ENCODE measurements around the gene MCC.

GRCh38 chr5:113044776-113045465 lies 443.3 kb downstream of the MCC start:
- TF ChIP-seq, protein P1, sequence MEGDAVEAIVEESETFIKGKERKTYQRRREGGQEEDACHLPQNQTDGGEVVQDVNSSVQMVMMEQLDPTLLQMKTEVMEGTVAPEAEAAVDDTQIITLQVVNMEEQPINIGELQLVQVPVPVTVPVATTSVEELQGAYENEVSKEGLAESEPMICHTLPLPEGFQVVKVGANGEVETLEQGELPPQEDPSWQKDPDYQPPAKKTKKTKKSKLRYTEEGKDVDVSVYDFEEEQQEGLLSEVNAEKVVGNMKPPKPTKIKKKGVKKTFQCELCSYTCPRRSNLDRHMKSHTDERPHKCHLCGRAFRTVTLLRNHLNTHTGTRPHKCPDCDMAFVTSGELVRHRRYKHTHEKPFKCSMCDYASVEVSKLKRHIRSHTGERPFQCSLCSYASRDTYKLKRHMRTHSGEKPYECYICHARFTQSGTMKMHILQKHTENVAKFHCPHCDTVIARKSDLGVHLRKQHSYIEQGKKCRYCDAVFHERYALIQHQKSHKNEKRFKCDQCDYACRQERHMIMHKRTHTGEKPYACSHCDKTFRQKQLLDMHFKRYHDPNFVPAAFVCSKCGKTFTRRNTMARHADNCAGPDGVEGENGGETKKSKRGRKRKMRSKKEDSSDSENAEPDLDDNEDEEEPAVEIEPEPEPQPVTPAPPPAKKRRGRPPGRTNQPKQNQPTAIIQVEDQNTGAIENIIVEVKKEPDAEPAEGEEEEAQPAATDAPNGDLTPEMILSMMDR (IDR thresholded peaks at IDR 0.05; ENCODE audit: low read length), result no peak
- TF ChIP-seq EZH2phosphoT487 (IDR thresholded peaks at IDR 0.05; ENCODE audit: low read length), result no peak

Measured in MM.1S (cell line).